Activated B cell treated with CpG ODN at 0.5 μM for 24 hours (primary cell): ENCODE data around the gene AOPEP. TPM values are rescaled to one million over a fixed set of nuclear protein-coding genes. Genes with fewer than 3 reads are reported as not detected.

Source experiments
- ATAC-seq: fragments of 200-7000 bp; cut with Tn5 transposase; one replicate; pipeline ENCODE4 v1.10.0; 2021; ENCODE audit warnings: low read depth, mild to moderate bottlenecking, moderate library complexity
- CTCF ChIA-PET: fragments of 350-600 bp; sonication (Branson Sonifier 250); formaldehyde crosslinking; loops from one replicate; lab custom pipeline; 2021; ENCODE audit warnings: antibody characterized with exemption; lab: Charles Lee
- POLR2A ChIA-PET: fragments of 350-600 bp; sonication (Branson Sonifier 250); formaldehyde crosslinking; loops from one replicate; lab custom pipeline; 2021; ENCODE audit warnings: antibody characterized with exemption; lab: Charles Lee
- DNase-seq: peaks from one replicate; pipeline ENCODE4 v3.0.0; 2022
- H3K27ac Mint-ChIP-seq: one replicate; pipeline ENCODE4 v1.8.0; 2020; ENCODE audit warnings: mixed read lengths
- H3K27me3 Mint-ChIP-seq: one replicate; pipeline ENCODE4 v1.8.0; 2021; ENCODE audit warnings: mixed read lengths
- H3K36me3 Mint-ChIP-seq: one replicate; pipeline ENCODE4 v1.8.0; 2021; ENCODE audit warnings: low read depth, mixed read lengths
- H3K4me1 Mint-ChIP-seq: one replicate; pipeline ENCODE4 v1.8.0; 2021; ENCODE audit warnings: mixed read lengths
- H3K4me3 Mint-ChIP-seq: one replicate; pipeline ENCODE4 v1.8.0; 2020; ENCODE audit warnings: mild to moderate bottlenecking, mixed read lengths
- H3K9me3 Mint-ChIP-seq: one replicate; pipeline ENCODE4 v1.8.0; 2020; ENCODE audit warnings: mixed read lengths
- intact Hi-C: fragments of 100-400 bp; cut with micrococcal nuclease; formaldehyde crosslinking; loops from one replicate; pipeline ENCODE4 v1.15.1; 2024
- total RNA-seq: library from RNA; stranded (reverse); gene quantifications from 2 replicates; pipeline ENCODE4 v1.2.3, GENCODE V29; 2022
- TF ChIP-seq, protein P1 (sequence below): fragments of 200-600 bp; IDR thresholded peaks from one replicate; pipeline ENCODE4 v1.8.0; 2022; ENCODE audit warnings: antibody characterized with exemption, mild to moderate bottlenecking

The AOPEP gene
- total RNA-seq, 1 donor from 2014 or later = 20.4 TPM

DNA sequence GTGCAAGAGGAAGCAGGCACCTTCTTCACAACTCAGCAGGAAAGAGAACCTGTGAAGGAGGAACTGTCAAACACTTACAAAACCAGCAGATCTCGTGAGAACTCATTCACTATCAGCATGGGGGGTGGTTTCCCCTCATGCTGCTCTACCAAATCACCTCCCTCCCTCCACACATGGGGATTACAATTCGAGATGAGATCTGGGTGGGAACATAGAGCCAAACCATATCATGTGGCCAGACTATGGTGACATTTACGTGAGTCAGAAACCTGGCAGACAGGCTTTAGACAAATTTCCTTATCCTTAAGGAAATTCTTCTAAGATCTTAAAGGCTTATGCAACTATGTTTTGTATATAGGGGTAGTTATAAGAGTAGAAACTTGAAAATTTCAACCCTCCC is 8.7 kb upstream of the AOPEP start:
- ChIA-PET POLR2A (no interaction called here), CTCF (no interaction called here)
- H3K36me3 Mint-ChIP-seq = no peaks in the 10 kb centered on the region
- no peak for ATAC-seq
- H3K27me3 Mint-ChIP-seq = peaks cover 16% of the 10 kb centered on the region
- H3K4me3 Mint-ChIP-seq = no peak overlapping the region
- no peak overlapping the region for H3K27ac Mint-ChIP-seq
- peaks cover 5% of the 10 kb centered on the region for H3K9me3 Mint-ChIP-seq
- TF ChIP-seq, protein P1, sequence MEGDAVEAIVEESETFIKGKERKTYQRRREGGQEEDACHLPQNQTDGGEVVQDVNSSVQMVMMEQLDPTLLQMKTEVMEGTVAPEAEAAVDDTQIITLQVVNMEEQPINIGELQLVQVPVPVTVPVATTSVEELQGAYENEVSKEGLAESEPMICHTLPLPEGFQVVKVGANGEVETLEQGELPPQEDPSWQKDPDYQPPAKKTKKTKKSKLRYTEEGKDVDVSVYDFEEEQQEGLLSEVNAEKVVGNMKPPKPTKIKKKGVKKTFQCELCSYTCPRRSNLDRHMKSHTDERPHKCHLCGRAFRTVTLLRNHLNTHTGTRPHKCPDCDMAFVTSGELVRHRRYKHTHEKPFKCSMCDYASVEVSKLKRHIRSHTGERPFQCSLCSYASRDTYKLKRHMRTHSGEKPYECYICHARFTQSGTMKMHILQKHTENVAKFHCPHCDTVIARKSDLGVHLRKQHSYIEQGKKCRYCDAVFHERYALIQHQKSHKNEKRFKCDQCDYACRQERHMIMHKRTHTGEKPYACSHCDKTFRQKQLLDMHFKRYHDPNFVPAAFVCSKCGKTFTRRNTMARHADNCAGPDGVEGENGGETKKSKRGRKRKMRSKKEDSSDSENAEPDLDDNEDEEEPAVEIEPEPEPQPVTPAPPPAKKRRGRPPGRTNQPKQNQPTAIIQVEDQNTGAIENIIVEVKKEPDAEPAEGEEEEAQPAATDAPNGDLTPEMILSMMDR = no peak
- DNase-seq = no peak
- intact Hi-C loops = no loop called here
- no peaks in the 10 kb centered on the region for H3K4me1 Mint-ChIP-seq

DNA sequence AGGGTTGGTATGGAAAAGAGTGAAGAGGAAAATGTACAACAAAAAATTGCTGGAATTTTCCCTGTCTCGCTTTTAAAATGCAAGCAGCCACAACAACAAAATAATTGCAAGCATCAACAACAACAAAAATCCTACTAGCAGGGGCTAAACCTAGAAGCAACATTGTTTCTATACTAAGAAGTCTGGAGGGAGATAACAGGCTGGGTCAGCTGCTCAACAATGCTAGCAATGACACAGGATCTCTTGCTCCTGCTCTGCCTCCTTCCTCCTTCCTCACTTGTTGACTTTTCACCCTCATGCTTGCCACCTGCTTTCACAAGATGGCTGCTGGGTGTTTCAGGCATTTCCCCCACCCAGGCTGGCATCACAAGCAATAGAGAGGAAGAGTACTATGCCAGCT is 7.6 kb upstream of the AOPEP start:
- H3K4me1 Mint-ChIP-seq = no peaks in the 10 kb centered on the region
- no peak overlapping the region for H3K4me3 Mint-ChIP-seq
- peaks cover 5% of the 10 kb centered on the region for H3K9me3 Mint-ChIP-seq
- ChIA-PET POLR2A (no interaction called here), CTCF (no interaction called here)
- H3K27ac Mint-ChIP-seq = no peak overlapping the region
- intact Hi-C loops = no loop called here
- peaks cover 16% of the 10 kb centered on the region for H3K27me3 Mint-ChIP-seq
- no peak for ATAC-seq
- H3K36me3 Mint-ChIP-seq = no peaks in the 10 kb centered on the region
- DNase-seq = no peak
- TF ChIP-seq, protein P1 = no peak

DNA sequence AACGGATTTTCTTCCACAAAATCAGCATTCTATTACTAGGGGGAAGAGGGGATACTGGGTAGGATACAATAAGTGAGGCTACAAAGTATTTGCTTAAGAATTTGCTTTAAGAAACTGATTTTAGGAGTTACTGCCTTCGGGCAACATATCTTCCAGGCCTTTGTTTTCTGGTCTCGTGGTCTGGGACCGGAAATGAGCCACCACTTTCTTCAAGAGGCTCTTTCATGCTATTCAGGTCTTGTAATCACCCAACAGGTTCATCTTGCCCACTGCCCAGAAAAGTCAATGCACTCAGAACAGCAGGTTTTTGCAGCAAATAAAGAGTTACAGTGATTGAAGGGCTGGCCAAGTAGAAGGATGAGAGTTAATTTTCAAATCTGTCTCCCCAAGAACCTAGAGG is 6.6 kb upstream of the AOPEP start:
- peaks cover 5% of the 10 kb centered on the region for H3K9me3 Mint-ChIP-seq
- H3K4me3 Mint-ChIP-seq = no peak overlapping the region
- peaks cover 12% of the 10 kb centered on the region for H3K27me3 Mint-ChIP-seq
- no peak overlapping the region for H3K27ac Mint-ChIP-seq
- intact Hi-C loops = loop anchor here (10.0 kb wide), 1 partner anchor 1935 kb away; the partner anchor contains the start of gene PRXL2C
- TF ChIP-seq, protein P1 = no peak
- POLR2A ChIA-PET = no interaction called here
- no peaks in the 10 kb centered on the region for H3K4me1 Mint-ChIP-seq
- CTCF ChIA-PET = no interaction called here
- no peaks in the 10 kb centered on the region for H3K36me3 Mint-ChIP-seq
- no peak for DNase-seq
- ATAC-seq = no peak

DNA sequence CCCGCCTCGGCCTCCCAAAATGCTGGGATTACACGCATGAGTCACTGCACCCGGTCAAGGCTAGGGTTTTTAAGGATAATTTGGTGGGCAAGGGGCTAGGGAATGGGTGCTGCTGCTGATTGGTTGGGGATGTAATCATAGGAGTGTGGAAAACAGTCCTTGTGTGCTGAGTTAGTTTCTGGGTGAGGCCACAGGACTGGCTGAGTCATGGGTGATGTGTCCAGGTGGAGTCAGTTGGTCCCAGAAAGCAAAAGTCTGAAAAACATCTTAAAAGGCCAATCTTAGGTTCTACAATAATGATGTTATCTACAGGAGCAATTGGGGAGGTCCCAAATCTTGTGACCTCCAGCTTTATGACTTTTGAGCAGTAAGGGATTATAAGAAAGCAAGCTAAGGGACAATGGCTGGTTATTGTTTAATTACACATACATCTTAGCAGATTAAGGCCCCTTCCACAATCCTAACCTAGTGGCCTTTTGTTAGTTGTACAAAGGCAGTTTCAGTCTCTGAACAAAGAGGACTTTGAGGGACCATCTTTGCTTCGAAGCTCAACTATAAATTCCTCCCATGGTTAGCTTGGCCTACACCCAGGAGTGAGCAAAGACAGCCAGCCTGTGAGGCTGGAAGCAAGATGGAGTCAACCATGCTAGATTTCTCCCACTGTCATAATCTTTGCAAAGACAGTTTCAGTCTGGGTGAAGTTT is 5.5 kb upstream of the AOPEP start:
- ChIA-PET POLR2A (no interaction called here), CTCF (interaction anchor here (0.8 kb wide), 1 partner anchor 40 kb away, joined by 3 read pairs; no protein-coding TSS in a partner anchor)
- TF ChIP-seq, protein P1 = no peak
- DNase-seq = no peak
- peaks cover 5% of the 10 kb centered on the region for H3K9me3 Mint-ChIP-seq
- H3K27ac Mint-ChIP-seq = no peak overlapping the region
- H3K4me3 Mint-ChIP-seq = no peak overlapping the region
- H3K4me1 Mint-ChIP-seq = peaks cover 1% of the 10 kb centered on the region
- intact Hi-C loops = loop anchor here (10.0 kb wide), 1 partner anchor 1934 kb away; the partner anchor contains the start of gene PRXL2C
- H3K36me3 Mint-ChIP-seq = no peaks in the 10 kb centered on the region
- peaks cover 11% of the 10 kb centered on the region for H3K27me3 Mint-ChIP-seq
- ATAC-seq = no peak

DNA sequence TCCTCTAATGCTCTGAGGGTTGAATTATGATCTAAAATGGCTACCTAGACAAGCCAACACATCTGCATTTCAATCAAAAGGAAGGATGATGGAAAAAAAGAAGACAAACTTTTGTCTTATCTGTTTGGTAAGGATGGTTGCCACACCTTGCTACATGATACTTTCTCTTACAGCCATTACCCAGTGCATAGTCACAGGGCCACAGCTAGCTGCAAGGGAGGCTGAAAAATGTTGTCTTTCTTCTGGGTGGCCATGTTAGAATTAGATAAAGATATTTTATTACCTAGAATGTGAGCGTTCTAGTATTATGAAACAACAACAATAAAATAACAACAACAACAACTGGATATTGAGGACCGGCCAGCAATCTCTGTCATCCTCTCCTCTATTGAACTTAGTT is 4.7 kb upstream of the AOPEP start:
- peaks cover 3% of the 10 kb centered on the region for H3K4me1 Mint-ChIP-seq
- no peak overlapping the region for H3K4me3 Mint-ChIP-seq
- intact Hi-C loops = loop anchor here (10.0 kb wide), 1 partner anchor 1933 kb away; the partner anchor contains the start of gene PRXL2C
- H3K27ac Mint-ChIP-seq = no peak overlapping the region
- H3K9me3 Mint-ChIP-seq = peaks cover 5% of the 10 kb centered on the region
- H3K36me3 Mint-ChIP-seq = peaks cover 3% of the 10 kb centered on the region
- CTCF ChIA-PET = interaction anchor here (0.8 kb wide), 1 partner anchor 40 kb away, joined by 3 read pairs; no protein-coding TSS in a partner anchor
- TF ChIP-seq, protein P1 = no peak
- no peak for DNase-seq
- H3K27me3 Mint-ChIP-seq = peaks cover 7% of the 10 kb centered on the region
- POLR2A ChIA-PET = no interaction called here
- ATAC-seq = no peak
